SH-SY5Y (cell line): Measurements from ENCODE around the gene GBP1.

Source experiments
- GATA2 ChIP-seq: IDR thresholded peaks from 2 replicates; pipeline ENCODE4 v1.6.1; 2011; ENCODE audit warnings: mild to moderate bottlenecking, low read depth, low read length
- GATA3 ChIP-seq: IDR thresholded peaks from 2 replicates; pipeline ENCODE4 v1.6.1; 2011; ENCODE audit warnings: low read depth, mild to moderate bottlenecking, low read length, moderate library complexity

GRCh38 chr1:89005286-89006151 lies 59.5 kb downstream of the GBP1 start:
- TF ChIP-seq GATA2: no peak
- no peak for TF ChIP-seq GATA3
